Measurements from ENCODE around the gene SGCD.

Gene SGCD

GRCh38 chr5:156331181-156331580, 4.2 kb downstream of the SGCD start:
- Histone ChIP-seq H3K4me3 (ENCODE audit: low read length) (no peak overlapping the region), H3K27me3 (ENCODE audit: control insufficient read depth, insufficient read depth, low read length) (no peaks in the 10 kb centered on the region), H3K4me1 (ENCODE audit: control insufficient read depth, insufficient read depth, low read length) (peaks cover 5% of the 10 kb centered on the region), H3K27ac (ENCODE audit: low read depth, low read length) (no peak overlapping the region), H3K9ac (ENCODE audit: low read length) (no peak overlapping the region), H3K36me3 (ENCODE audit: control insufficient read depth, insufficient read depth, low read length) (no peaks in the 10 kb centered on the region)

- Histone ChIP-seq H3K36me3 (ENCODE audit: control insufficient read depth, insufficient read depth, low read length) (no peaks in the 10 kb centered on the region), H3K27ac (ENCODE audit: low read depth, low read length) (no peak overlapping the region), H3K4me1 (ENCODE audit: control insufficient read depth, insufficient read depth, low read length) (no peaks in the 10 kb centered on the region), H3K4me3 (ENCODE audit: low read length) (no peak overlapping the region), H3K27me3 (ENCODE audit: control insufficient read depth, insufficient read depth, low read length) (no peaks in the 10 kb centered on the region), H3K9ac (ENCODE audit: low read length) (no peak overlapping the region)
Observed at GRCh38 chr5:156331845-156332244, 4.9 kb downstream of the SGCD start.

- Histone ChIP-seq H3K4me1 (ENCODE audit: control insufficient read depth, insufficient read depth, low read length) (no peaks in the 10 kb centered on the region), H3K27me3 (ENCODE audit: control insufficient read depth, insufficient read depth, low read length) (no peaks in the 10 kb centered on the region), H3K36me3 (ENCODE audit: control insufficient read depth, insufficient read depth, low read length) (no peaks in the 10 kb centered on the region), H3K9ac (ENCODE audit: low read length) (no peak overlapping the region), H3K4me3 (ENCODE audit: low read length) (no peak overlapping the region), H3K27ac (ENCODE audit: low read depth, low read length) (no peak overlapping the region)
Observed at GRCh38 chr5:156332245-156332644, 5.3 kb downstream of the SGCD start.

GRCh38 chr5:156339139-156339841, 12.3 kb downstream of the SGCD start:
- Histone ChIP-seq H3K9ac (ENCODE audit: low read length) (no peak overlapping the region), H3K4me1 (ENCODE audit: control insufficient read depth, insufficient read depth, low read length) (no peaks in the 10 kb centered on the region), H3K4me3 (ENCODE audit: low read length) (no peak overlapping the region), H3K27ac (ENCODE audit: low read depth, low read length) (no peak overlapping the region), H3K27me3 (ENCODE audit: control insufficient read depth, insufficient read depth, low read length) (no peaks in the 10 kb centered on the region), H3K36me3 (ENCODE audit: control insufficient read depth, insufficient read depth, low read length) (no peaks in the 10 kb centered on the region)

GRCh38 chr5:156340893-156341292, 13.9 kb downstream of the SGCD start:
- Histone ChIP-seq H3K9ac (ENCODE audit: low read length) (no peak overlapping the region), H3K4me3 (ENCODE audit: low read length) (no peak overlapping the region), H3K4me1 (ENCODE audit: control insufficient read depth, insufficient read depth, low read length) (no peaks in the 10 kb centered on the region), H3K27me3 (ENCODE audit: control insufficient read depth, insufficient read depth, low read length) (no peaks in the 10 kb centered on the region), H3K27ac (ENCODE audit: low read depth, low read length) (no peak overlapping the region), H3K36me3 (ENCODE audit: control insufficient read depth, insufficient read depth, low read length) (no peaks in the 10 kb centered on the region)

GRCh38 chr5:156350256-156350655, 23.3 kb downstream of the SGCD start:
- Histone ChIP-seq H3K27ac (ENCODE audit: low read depth, low read length) (no peak overlapping the region), H3K4me3 (ENCODE audit: low read length) (no peak overlapping the region)

GRCh38 chr5:156351423-156351822, 24.5 kb downstream of the SGCD start:
- H3K27me3 ChIP-seq (ENCODE audit: control insufficient read depth, insufficient read depth, low read length): no peaks in the 10 kb centered on the region
- no peak overlapping the region for H3K9ac ChIP-seq (ENCODE audit: low read length)
- H3K36me3 ChIP-seq (ENCODE audit: control insufficient read depth, insufficient read depth, low read length): no peaks in the 10 kb centered on the region
- H3K27ac ChIP-seq (ENCODE audit: low read depth, low read length): no peak overlapping the region
- H3K4me3 ChIP-seq (ENCODE audit: low read length): no peak overlapping the region
- H3K4me1 ChIP-seq (ENCODE audit: control insufficient read depth, insufficient read depth, low read length): no peaks in the 10 kb centered on the region

More at GRCh38 chr5:156350256-156350655, 23.3 kb downstream of the SGCD start:
- Histone ChIP-seq H3K9ac (ENCODE audit: low read length) (no peak overlapping the region), H3K4me1 (ENCODE audit: control insufficient read depth, insufficient read depth, low read length) (no peaks in the 10 kb centered on the region), H3K36me3 (ENCODE audit: control insufficient read depth, insufficient read depth, low read length) (no peaks in the 10 kb centered on the region), H3K27me3 (ENCODE audit: control insufficient read depth, insufficient read depth, low read length) (no peaks in the 10 kb centered on the region)

- no peak overlapping the region for H3K9ac ChIP-seq (ENCODE audit: low read length)
- no peaks in the 10 kb centered on the region for H3K4me1 ChIP-seq (ENCODE audit: control insufficient read depth, insufficient read depth, low read length)
- H3K27me3 ChIP-seq (ENCODE audit: control insufficient read depth, insufficient read depth, low read length): no peaks in the 10 kb centered on the region
- H3K36me3 ChIP-seq (ENCODE audit: control insufficient read depth, insufficient read depth, low read length): no peaks in the 10 kb centered on the region
- no peak overlapping the region for H3K27ac ChIP-seq (ENCODE audit: low read depth, low read length)
- H3K4me3 ChIP-seq (ENCODE audit: low read length): no peak overlapping the region
Observed at GRCh38 chr5:156354571-156354970, 27.6 kb downstream of the SGCD start.

GRCh38 chr5:156356238-156356637, 29.3 kb downstream of the SGCD start:
- H3K4me3 ChIP-seq (ENCODE audit: low read length): no peak overlapping the region
- no peak overlapping the region for H3K27ac ChIP-seq (ENCODE audit: low read depth, low read length)
- H3K4me1 ChIP-seq (ENCODE audit: control insufficient read depth, insufficient read depth, low read length): no peaks in the 10 kb centered on the region
- no peaks in the 10 kb centered on the region for H3K27me3 ChIP-seq (ENCODE audit: control insufficient read depth, insufficient read depth, low read length)
- H3K9ac ChIP-seq (ENCODE audit: low read length): no peak overlapping the region
- H3K36me3 ChIP-seq (ENCODE audit: control insufficient read depth, insufficient read depth, low read length): no peaks in the 10 kb centered on the region

GRCh38 chr5:156359476-156359875, 32.5 kb downstream of the SGCD start:
- no peaks in the 10 kb centered on the region for H3K36me3 ChIP-seq (ENCODE audit: control insufficient read depth, insufficient read depth, low read length)
- no peak overlapping the region for H3K27ac ChIP-seq (ENCODE audit: low read depth, low read length)

GRCh38 chr5:156361436-156362109, 34.6 kb downstream of the SGCD start:
- Histone ChIP-seq H3K27me3 (ENCODE audit: control insufficient read depth, insufficient read depth, low read length) (no peaks in the 10 kb centered on the region), H3K4me3 (ENCODE audit: low read length) (no peak overlapping the region), H3K9ac (ENCODE audit: low read length) (no peak overlapping the region), H3K4me1 (ENCODE audit: control insufficient read depth, insufficient read depth, low read length) (no peaks in the 10 kb centered on the region), H3K36me3 (ENCODE audit: control insufficient read depth, insufficient read depth, low read length) (no peaks in the 10 kb centered on the region), H3K27ac (ENCODE audit: low read depth, low read length) (no peak overlapping the region)

More at GRCh38 chr5:156359476-156359875, 32.5 kb downstream of the SGCD start:
- H3K4me1 ChIP-seq (ENCODE audit: control insufficient read depth, insufficient read depth, low read length): no peaks in the 10 kb centered on the region
- no peak overlapping the region for H3K4me3 ChIP-seq (ENCODE audit: low read length)
- no peak overlapping the region for H3K9ac ChIP-seq (ENCODE audit: low read length)
- no peaks in the 10 kb centered on the region for H3K27me3 ChIP-seq (ENCODE audit: control insufficient read depth, insufficient read depth, low read length)

GRCh38 chr5:156363861-156364260, 36.9 kb downstream of the SGCD start:
- no peak overlapping the region for H3K27ac ChIP-seq (ENCODE audit: low read depth, low read length)
- H3K36me3 ChIP-seq (ENCODE audit: control insufficient read depth, insufficient read depth, low read length): no peaks in the 10 kb centered on the region
- H3K4me3 ChIP-seq (ENCODE audit: low read length): no peak overlapping the region
- H3K9ac ChIP-seq (ENCODE audit: low read length): no peak overlapping the region
- H3K27me3 ChIP-seq (ENCODE audit: control insufficient read depth, insufficient read depth, low read length): no peaks in the 10 kb centered on the region
- H3K4me1 ChIP-seq (ENCODE audit: control insufficient read depth, insufficient read depth, low read length): no peaks in the 10 kb centered on the region

GRCh38 chr5:156366521-156366920, 39.6 kb downstream of the SGCD start:
- H3K4me3 ChIP-seq (ENCODE audit: low read length): no peak overlapping the region
- H3K27me3 ChIP-seq (ENCODE audit: control insufficient read depth, insufficient read depth, low read length): no peaks in the 10 kb centered on the region
- H3K27ac ChIP-seq (ENCODE audit: low read depth, low read length): no peak overlapping the region
- H3K36me3 ChIP-seq (ENCODE audit: control insufficient read depth, insufficient read depth, low read length): no peaks in the 10 kb centered on the region
- H3K9ac ChIP-seq (ENCODE audit: low read length): no peak overlapping the region
- no peaks in the 10 kb centered on the region for H3K4me1 ChIP-seq (ENCODE audit: control insufficient read depth, insufficient read depth, low read length)

Data from rectal smooth muscle tissue (tissue), 1 donor.